CD4-positive, alpha-beta T cell treated with Interleukin-4 for 4 hours (primary cell): ENCODE measurements around the gene VEGFB.

ENCODE experiments used
- DNase-seq: peaks from one replicate; pipeline ENCODE4 v3.0.0-alpha.2; 2020

Gene VEGFB

GRCh38 chr11:64247729-64248531 lies 13.5 kb downstream of the VEGFB start:
- no peak for DNase-seq

- DNase-seq, result no peak
Measured at GRCh38 chr11:64248578-64248977, 14.2 kb downstream of the VEGFB start.

- no peak for DNase-seq
Measured at GRCh38 chr11:64249038-64249437, 14.7 kb downstream of the VEGFB start.

- no peak for DNase-seq
Measured at GRCh38 chr11:64249563-64250414, 15.4 kb downstream of the VEGFB start.

- no peak for DNase-seq
Measured at GRCh38 chr11:64250415-64251015, 16.1 kb downstream of the VEGFB start.

- DNase-seq, result no peak
Measured at GRCh38 chr11:64251016-64251752, 16.8 kb downstream of the VEGFB start, which contains the start of gene PLCB3. PLCB3 (plus strand) TSS chr11:64251530; CDS start chr11:64251650, 120 bp downstream.

- DNase-seq, result no peak
Measured at GRCh38 chr11:64251753-64252002, 17.3 kb downstream of the VEGFB start.

GRCh38 chr11:64252003-64252872 lies 17.9 kb downstream of the VEGFB start:
- DNase-seq, result no peak

- DNase-seq, result no peak
Measured at GRCh38 chr11:64253043-64253442, 18.7 kb downstream of the VEGFB start.

- DNase-seq, result no peak
Measured at GRCh38 chr11:64253481-64253880, 19.1 kb downstream of the VEGFB start.

GRCh38 chr11:64254326-64254725 lies 19.9 kb downstream of the VEGFB start:
- DNase-seq, result no peak

GRCh38 chr11:64255135-64256128 lies 21.0 kb downstream of the VEGFB start:
- no peak for DNase-seq

- DNase-seq, result no peak
Measured at GRCh38 chr11:64256300-64256699, 21.9 kb downstream of the VEGFB start.

GRCh38 chr11:64258356-64258755 lies 24.0 kb downstream of the VEGFB start:
- no peak for DNase-seq

- DNase-seq, result no peak
Measured at GRCh38 chr11:64258946-64259532, 24.7 kb downstream of the VEGFB start.

GRCh38 chr11:64259533-64260067 lies 25.2 kb downstream of the VEGFB start:
- no peak for DNase-seq

- no peak for DNase-seq
Measured at GRCh38 chr11:64260147-64260708, 25.8 kb downstream of the VEGFB start.

- no peak for DNase-seq
Measured at GRCh38 chr11:64261556-64262080, 27.2 kb downstream of the VEGFB start.

- no peak for DNase-seq
Measured at GRCh38 chr11:64262271-64263002, 28.1 kb downstream of the VEGFB start.
